Measurements from ENCODE around the gene CNNM4. TPM values are rescaled to one million over a fixed set of nuclear protein-coding genes. Genes with fewer than 3 reads are reported as not detected.

The CNNM4 gene
- total RNA-seq, 1 experiment from 2014 or later = 2.2 TPM

DNA sequence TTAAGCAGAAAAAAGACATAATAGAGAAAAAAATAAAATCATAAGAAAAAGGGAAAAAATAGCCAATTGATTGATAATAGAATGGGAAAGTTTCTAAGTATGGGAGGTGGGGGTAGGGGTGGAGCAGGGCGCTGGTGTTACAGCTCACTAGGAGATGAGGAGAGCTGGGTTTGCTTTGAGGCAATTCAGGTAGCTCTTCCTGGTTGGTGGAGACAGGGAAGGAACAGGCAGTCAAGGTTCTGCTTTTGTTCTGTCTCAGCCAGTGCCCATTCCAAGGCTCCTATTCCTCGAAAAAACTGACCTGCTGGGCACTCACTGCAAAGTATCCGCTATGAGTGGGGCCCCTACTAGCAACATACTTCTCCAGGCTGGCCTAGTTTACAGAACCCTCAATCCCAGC, 1.7 kb upstream of the CNNM4 start:
- no peak for DNase-seq (ENCODE audit: low read depth)

DNA sequence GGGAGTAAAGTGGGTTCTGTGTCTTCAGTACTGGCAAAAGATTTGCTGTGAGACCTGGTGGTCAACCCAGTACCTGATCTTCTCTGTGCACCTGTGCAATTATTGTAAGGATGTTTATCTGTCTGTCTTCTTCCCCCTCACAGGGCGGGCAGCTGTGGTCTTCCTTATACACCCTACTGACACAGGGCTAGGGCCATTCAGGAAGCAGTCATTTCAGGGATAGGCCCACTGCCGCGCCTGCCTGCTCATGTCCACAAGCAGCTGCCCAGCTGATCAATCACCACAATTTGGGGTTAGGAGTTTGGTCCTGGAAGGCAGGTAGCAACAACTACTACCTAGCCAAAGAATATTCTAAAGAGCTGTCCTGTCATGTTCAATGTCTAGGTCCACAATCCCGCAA, 1.2 kb upstream of the CNNM4 start:
- DNase-seq (ENCODE audit: low read depth) = no peak

DNA sequence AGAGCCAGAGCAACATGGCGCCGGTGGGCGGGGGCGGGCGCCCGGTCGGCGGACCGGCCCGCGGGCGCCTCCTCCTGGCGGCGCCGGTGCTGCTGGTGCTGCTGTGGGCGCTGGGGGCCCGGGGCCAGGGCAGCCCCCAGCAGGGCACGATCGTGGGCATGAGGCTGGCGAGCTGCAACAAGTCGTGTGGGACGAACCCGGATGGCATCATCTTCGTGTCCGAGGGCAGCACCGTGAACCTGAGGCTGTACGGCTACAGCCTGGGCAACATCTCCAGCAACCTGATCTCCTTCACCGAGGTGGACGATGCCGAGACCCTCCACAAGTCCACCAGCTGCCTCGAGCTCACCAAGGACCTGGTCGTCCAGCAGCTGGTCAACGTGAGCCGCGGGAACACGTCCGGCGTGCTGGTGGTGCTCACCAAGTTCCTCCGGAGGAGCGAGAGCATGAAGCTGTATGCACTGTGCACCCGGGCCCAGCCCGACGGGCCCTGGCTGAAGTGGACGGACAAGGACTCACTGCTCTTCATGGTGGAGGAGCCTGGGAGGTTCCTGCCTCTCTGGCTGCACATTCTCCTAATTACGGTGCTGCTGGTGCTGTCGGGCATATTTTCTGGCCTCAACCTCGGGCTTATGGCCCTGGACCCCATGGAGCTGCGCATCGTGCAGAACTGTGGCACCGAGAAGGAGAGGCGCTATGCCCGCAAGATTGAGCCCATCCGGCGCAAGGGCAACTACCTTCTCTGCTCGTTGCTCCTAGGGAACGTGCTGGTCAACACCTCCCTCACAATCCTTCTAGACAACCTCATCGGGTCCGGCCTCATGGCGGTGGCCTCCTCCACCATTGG, 507 bp downstream of the CNNM4 start:
- DNase-seq (ENCODE audit: low read depth) = no peak

GRCh38 chr2:96762529-96763311, 2.0 kb downstream of the CNNM4 start:
- no peak for DNase-seq (ENCODE audit: low read depth)

GRCh38 chr2:96763511-96764252, 3.0 kb downstream of the CNNM4 start:
- no peak for DNase-seq (ENCODE audit: low read depth)

DNA sequence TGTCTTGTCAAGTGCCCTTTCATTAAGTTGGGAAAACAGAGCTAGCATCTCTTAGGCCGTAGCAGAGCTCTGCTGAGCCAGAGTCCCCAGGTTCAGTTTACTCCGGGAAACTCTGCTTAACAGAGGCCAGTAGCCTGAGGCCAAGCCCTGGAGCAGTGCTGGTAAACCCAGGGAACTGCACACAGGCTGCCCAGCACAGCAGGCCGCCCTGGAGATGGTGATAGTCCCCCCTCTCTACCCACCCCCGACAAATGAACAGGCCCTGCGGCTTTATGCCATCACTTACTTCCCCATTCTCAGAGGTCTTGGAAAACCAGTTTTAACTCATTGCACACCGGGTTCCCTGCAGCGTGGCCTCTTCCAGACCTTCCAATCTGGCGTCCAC, 3.5 kb downstream of the CNNM4 start:
- DNase-seq (ENCODE audit: low read depth) = no peak

- no peak for DNase-seq (ENCODE audit: low read depth)
Measured at GRCh38 chr2:96767135-96767871, 6.6 kb downstream of the CNNM4 start.

- DNase-seq (ENCODE audit: low read depth) = no peak
Measured at GRCh38 chr2:96768083-96768561, 7.4 kb downstream of the CNNM4 start.

DNA sequence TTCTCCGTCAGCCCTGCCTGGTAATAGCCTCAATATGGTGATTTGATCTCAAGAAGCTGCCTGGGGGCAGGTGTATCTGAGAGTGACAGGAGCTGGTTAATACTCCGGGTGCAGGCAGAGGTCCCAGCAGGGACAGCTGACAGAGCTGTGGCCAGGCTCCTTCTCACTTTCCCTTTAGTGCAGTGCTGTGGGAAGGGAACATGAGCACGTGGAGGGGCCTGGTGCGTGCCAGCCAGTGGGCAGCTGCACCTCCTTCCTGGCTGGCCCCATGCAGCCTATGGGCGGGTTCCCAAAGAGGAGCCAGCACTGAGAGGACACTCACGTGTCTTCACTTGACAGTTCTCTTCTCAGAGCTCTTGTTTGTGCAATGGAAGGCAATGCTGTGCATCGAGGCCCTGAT, 9.1 kb downstream of the CNNM4 start:
- DNase-seq (ENCODE audit: low read depth) = no peak

DNA sequence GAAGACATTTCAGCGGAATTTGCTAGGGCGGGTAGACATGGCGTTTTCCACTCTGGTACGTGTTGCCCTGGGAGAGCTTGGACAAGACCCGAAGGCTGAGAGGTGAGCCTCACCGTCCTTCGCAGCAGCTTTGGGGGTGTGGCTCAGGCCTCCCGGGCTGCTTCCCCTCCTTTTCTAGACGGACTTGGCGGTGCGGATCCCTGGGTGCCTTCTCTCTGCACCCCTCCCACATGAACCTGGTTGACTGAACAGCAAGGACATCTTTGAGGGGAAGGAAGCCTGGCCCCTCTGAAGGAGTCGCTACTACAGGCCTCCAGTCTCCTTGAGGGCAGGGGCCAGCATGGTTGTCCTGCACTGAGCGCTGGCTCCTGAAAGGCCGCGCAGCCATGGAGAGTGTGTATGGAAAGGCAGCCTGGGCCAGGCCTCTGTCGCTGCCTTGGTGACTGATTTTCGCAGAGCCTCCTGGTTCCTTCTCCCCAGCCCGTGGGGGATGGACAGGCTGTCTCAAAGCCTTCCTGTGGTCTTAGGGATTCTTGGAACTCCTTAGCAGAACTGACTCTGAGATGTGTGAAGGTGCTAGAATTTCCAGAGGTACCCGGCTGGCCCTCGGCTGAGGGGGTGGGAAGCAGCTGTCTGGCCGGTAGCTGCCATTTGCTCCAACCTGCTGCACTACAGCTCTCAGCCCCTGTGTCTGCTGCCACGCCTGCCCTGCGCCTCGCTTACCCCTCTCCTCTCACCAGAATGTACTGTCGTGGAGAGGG, 9.9 kb downstream of the CNNM4 start:
- no peak for DNase-seq (ENCODE audit: low read depth)

DNA sequence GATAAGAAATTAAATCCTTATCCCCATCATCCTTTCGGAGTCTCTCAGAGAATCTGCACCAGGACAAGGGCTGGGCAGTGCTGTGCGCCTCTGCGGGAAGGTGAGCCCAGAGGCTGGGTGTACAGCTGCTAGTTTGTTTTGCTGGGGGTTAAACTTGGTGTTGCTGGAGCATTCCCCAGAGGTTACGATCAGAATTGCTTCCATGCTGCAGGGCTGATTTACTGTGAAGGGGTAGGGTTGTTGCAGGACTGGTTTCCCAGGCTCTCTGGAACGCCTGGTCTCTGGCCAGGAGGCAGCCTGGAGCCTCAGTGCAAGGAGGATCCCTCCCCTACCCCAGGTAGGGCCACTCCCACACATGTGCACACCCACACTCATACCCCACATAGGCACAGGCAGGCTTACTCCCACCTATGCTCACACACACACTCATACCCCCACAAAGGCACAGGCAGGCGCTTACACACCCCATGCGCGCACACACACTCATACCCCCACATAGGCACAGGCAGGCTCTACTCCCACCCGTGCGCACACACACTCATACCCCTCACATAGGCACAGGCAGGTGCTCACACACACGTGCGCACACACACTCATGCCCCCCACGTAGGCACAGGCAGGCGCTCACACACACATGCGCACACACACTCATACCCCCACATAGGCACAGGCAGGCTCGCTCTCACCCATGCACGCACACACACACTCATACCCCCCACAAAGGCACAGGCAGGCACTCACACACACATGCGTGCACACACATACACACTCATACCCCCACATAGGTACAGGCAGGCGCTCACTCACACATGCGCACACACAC, 11.3 kb downstream of the CNNM4 start:
- DNase-seq (ENCODE audit: low read depth) = no peak

DNA sequence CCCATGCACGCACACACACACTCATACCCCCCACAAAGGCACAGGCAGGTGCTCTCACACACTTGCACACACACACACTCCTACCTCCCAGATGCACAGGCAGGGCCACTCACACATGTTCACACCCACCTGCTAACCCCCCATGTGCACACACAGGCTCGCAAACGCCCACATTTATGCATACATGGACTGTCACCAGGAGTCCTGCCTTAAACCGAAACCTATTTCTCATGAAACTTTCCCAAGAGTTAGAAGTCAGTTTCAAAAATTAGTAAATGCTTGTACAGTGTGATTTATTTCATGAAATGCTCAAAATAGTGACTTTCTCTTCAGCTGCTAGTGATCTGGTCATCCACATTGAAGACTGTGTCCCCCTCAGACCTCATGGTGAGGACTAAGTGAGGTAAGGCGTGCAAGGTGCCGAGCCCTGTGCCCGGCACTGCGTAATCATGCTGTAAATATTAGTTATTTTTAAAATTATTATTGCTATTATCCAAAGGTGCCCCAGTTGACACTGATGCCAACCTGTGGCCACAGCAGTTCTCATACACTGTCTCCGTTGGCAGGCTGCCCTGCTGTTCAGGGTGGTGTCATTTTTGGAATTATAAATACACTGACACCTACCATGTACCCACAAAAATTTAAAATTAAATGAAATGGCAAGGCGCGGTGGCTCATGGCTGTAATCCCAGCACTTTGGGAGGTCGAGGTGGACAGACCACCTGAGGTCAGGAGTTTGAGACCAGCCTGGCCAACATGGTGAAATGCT, 12.4 kb downstream of the CNNM4 start:
- no peak for DNase-seq (ENCODE audit: low read depth)

- DNase-seq (ENCODE audit: low read depth) = no peak
Measured at GRCh38 chr2:96773922-96774321, 13.2 kb downstream of the CNNM4 start.

GRCh38 chr2:96775160-96775559, 14.5 kb downstream of the CNNM4 start:
- no peak for DNase-seq (ENCODE audit: low read depth)

DNA sequence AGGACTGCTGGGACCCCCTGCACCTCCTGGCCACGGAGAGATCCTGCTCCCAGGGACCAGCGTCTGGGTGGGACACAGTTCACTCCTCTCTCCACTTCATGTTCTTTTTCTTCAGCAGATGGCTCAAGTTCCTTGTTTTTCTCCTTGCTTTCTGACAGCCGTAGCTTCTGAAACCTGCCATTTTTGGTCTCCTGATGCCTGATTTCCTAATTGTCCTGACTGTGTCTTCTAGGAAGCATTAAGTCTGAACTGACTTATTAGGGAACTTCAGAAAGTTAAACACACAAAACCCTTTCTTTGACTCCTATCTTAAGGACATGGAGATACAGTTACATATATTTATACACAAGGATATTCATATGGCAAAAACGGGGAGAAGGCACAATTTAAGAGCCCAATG, 22.7 kb downstream of the CNNM4 start:
- DNase-seq (ENCODE audit: low read depth) = no peak

- DNase-seq (ENCODE audit: low read depth) = no peak
Measured at GRCh38 chr2:96787411-96787810, 26.7 kb downstream of the CNNM4 start.

DNA sequence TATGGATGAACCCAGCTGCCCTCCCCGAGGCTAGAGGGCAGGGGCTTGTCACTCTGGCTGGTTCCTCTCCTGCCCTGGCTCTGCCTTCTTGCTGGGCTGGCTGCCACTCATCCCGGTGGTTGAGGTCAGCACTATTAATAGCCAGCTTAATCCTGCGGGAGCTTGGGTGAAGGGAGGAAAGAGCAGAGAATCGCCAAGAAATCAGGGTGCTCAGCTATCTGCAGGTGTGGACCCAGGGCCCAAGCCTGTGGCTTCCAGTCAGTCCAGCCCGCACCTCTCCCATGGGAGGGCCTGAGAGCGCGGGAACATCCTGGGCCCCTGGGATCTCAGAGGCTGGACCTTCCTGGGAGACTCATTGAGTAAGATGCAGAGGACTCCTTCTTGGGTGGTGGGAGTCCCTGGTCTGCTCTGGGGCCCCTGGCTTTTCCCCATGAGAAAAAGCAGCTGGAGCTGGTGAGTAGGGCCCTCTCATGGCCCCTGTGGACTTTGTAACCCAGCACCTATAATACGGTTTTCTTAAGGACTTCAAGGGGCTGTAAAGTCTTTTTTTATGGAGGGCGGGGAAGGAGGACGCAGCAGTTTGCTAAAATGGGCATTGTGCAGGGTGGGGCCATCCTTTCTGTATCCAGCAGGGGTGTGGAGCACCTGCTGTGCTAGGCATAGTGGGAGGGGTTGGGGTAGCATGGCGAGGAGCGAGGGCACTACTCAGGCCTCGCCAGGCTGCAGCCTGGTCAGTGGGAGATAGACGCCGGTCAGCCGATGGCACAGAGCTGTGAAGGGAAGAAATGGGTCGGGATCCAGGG, 27.9 kb downstream of the CNNM4 start:
- DNase-seq (ENCODE audit: low read depth) = no peak

- no peak for DNase-seq (ENCODE audit: low read depth)
Measured at GRCh38 chr2:96789245-96789617, 28.5 kb downstream of the CNNM4 start.
